Ishikawa (cell line): ENCODE results near the gene SLC25A47.
A peak's percentile ranks its signal among the peaks of the same experiment; 100 is the strongest.

Experiments used
- CEBPB ChIP-seq: IDR thresholded peaks from 2 replicates; pipeline ENCODE4 v1.6.1; 2012
- CREB1 ChIP-seq: IDR thresholded peaks from 2 replicates; pipeline ENCODE4 v1.6.1; 2012; ENCODE audit warnings: low read depth
- EGR1 ChIP-seq: IDR thresholded peaks from 2 replicates; pipeline ENCODE4 v1.6.1; 2012
- EP300 ChIP-seq: IDR thresholded peaks from 2 replicates; pipeline ENCODE4 v1.6.1; 2012; ENCODE audit warnings: borderline replicate concordance
- FOXM1 ChIP-seq: IDR thresholded peaks from 2 replicates; pipeline ENCODE4 v1.6.1; 2012; ENCODE audit warnings: low read depth, borderline replicate concordance
- NFIC ChIP-seq: IDR thresholded peaks from 2 replicates; pipeline ENCODE4 v1.6.1; 2012
- RAD21 ChIP-seq: IDR thresholded peaks from 2 replicates; pipeline ENCODE4 v1.6.1; 2012; ENCODE audit warnings: low read depth
- REST ChIP-seq: IDR thresholded peaks from 2 replicates; pipeline ENCODE4 v1.6.1; 2012; ENCODE audit warnings: low read depth, mild to moderate bottlenecking
- TAF1 ChIP-seq: IDR thresholded peaks from 2 replicates; pipeline ENCODE4 v1.6.1; 2012; ENCODE audit warnings: low read depth, mild to moderate bottlenecking
- TCF12 ChIP-seq: IDR thresholded peaks from 2 replicates; pipeline ENCODE4 v1.6.1; 2012; ENCODE audit warnings: low read depth
- TEAD4 ChIP-seq: IDR thresholded peaks from 2 replicates; pipeline ENCODE4 v1.6.1; 2012
- YY1 ChIP-seq: IDR thresholded peaks from 2 replicates; pipeline ENCODE4 v1.6.1; 2012; ENCODE audit warnings: low read depth
- ZBTB7A ChIP-seq: IDR thresholded peaks from 2 replicates; pipeline ENCODE4 v1.6.1; 2012; ENCODE audit warnings: low read depth
- TF ChIP-seq, protein P1 (sequence below): IDR thresholded peaks from 2 replicates; pipeline ENCODE4 v1.6.1; 2012
- TF ChIP-seq, protein P2 (sequence below): IDR thresholded peaks from 2 replicates; pipeline ENCODE4 v1.6.1; 2012

Gene SLC25A47

DNA sequence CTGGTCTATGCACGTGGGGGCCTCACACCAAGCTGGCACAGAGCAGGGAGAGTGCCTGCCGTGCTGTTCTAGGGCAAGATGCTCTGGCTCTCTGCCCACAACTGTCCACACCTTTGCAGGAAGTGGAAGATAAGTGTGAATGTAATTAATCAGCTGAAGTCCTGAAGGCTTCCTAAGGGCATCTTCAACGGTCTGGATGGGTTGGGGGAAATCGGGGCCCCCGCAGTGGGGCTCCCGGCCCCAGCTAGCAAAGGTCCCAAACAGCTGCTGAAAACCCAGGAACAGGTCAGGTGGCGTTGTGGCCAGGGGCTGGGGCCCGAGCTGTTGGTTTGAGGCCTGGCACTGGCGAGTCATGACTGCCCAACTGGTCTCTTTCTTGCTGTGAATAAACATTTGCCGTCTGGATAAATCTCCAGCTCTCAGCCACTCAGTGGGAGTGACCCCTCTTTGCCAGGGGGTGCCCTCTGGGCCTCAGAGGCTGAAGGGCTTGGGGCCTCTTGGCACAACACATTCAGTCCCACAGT, 10.2 kb upstream of the SLC25A47 start:
- TF ChIP-seq, protein P1, sequence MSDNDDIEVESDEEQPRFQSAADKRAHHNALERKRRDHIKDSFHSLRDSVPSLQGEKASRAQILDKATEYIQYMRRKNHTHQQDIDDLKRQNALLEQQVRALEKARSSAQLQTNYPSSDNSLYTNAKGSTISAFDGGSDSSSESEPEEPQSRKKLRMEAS: no peak
- TF ChIP-seq TAF1: no peak
- no peak for TF ChIP-seq CREB1
- no peak for TF ChIP-seq RAD21
- TF ChIP-seq CEBPB: no peak
- no peak for TF ChIP-seq EGR1
- no peak for TF ChIP-seq ZBTB7A
- TF ChIP-seq NFIC: no peak

DNA sequence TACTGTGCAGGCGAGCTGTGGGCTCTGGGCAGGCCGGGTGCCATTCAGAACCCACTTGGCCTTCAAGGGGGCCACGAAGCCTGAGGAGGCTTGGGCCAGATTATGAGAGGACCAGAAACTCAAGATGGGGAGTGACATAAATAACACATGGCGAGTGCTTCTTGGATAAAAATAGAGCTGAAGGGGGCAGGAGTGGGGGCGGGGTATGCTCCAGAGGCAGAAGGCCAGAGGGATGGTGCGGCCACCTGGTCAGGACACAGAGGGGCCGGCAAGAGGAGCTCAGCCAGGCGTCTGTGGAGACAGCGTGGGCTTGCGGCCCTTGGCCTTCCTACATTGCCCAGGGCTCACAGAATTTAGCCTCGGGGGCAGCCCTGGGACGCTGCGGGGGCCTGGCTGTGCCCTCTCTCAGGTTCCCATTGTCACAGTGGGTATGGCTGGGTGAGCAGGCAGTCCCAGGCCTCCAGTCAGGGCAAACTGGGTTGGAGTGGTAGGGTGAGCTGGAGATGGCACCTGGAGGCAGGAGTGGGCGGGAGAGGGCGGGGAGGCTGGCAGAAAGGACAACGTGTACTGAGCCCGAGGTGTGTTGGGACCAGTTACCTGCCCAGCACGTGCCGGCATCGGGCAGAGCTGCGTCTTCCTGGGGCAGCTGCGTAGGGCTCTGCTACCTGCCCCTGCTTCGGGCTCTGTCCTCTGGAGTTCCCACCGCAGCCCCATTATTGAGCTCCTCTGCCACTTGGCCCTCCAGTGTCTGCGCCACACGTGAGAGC, 9.5 kb upstream of the SLC25A47 start:
- TF ChIP-seq, protein P1: peak; percentile 42; the same call in 1 of the 2 replicates
- TF ChIP-seq TEAD4: no peak
- TF ChIP-seq EGR1: 0 out of 2 replicates have a peak, but pooled peaks have one; percentile 16

DNA sequence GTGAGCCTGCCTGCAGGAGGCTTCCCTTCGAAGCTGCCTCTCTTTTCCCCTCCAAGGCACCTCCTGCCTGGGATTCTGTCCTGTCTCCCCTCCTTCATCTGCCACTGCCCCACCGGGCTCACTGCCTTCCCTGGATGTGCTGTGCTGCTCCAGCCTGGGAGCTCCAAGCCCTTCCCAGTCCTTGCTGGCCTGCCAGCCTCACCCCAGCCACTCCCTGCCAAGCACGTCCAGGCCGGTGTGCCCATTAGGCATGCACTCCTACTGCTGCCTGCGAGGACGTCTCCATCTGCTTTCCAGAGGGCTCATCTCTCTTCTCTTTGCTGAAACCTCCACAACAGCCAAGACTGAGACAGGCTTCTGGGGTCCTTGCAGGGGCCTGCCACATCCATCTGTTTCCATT, 8.4 kb upstream of the SLC25A47 start:
- TF ChIP-seq TAF1 (no peak), ZBTB7A (no peak), EGR1 (no peak), TEAD4 (no peak), CEBPB (no peak), TCF12 (no peak)

DNA sequence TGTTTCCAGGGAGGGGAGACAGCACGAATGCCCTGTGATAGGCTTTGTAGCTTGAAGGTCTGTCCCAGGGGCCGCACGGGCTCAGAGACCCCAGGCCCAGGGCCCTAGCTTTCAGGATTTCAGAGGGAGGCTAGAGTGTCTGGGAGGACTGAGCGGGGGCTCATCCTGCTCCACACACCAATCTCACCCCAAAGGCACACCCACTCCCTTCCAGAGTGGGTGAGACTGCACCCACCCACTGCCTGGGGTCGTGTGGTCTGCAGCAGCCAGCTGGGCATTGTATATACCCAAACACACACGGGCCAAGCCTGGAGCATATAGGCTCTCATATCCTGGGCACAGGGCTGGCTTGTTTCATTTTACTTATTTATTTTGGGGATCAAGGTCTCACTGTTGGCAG, 5.8 kb upstream of the SLC25A47 start:
- TF ChIP-seq REST (no peak), NFIC (no peak), EGR1 (no peak), ZBTB7A (no peak), RAD21 (no peak), YY1 (no peak), FOXM1 (no peak), CREB1 (no peak), TCF12 (no peak), TEAD4 (no peak), CEBPB (no peak), EP300 (no peak), TAF1 (no peak)
- TF ChIP-seq, protein P2, sequence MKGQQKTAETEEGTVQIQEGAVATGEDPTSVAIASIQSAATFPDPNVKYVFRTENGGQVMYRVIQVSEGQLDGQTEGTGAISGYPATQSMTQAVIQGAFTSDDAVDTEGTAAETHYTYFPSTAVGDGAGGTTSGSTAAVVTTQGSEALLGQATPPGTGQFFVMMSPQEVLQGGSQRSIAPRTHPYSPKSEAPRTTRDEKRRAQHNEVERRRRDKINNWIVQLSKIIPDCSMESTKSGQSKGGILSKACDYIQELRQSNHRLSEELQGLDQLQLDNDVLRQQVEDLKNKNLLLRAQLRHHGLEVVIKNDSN: no peak
- TF ChIP-seq, protein P1: no peak

DNA sequence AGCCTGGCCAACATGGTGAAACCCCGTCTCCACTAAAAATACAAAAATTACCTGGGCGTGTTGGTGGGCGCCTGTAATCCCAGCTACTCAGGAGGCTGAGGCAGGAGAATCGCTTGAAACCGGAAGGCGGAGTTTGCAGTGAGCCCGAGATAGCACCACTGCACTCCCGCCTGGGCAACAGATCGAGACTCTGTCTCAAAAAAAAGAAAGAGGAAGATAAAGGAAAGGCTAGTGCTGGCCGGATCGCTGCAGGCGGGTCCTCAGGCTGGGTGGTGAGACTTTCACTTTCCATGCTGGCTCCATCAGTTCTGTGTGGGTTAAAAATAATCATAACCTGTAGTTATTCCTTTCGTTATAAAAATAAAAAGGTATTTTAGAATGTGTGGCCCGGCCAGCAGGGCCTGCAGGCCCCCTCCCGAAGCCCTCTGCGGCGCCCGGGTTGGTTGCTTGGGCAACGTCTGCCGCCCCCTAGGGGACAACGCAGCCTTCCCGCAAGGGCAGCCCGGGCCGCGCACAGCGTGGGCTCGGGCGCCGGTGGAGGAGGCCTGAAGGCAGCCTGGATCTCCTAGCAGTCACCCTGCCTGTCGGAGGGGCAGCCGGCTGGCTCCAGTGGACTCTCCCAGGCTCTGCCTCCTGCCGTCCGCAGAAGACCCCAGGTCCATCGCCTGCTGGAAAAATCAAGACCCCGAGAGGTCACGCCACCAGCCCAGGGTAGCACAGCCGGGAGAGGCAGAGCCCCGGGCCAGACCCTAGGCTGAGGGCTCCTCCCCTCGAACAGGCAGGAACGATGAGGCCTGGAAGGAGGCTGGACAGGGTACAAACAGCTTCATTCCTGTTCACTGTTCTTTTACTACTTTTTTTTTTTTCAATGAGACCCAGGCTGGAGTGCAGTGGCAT, 5.0 kb upstream of the SLC25A47 start:
- TF ChIP-seq ZBTB7A (no peak), TAF1 (no peak), RAD21 (no peak), TEAD4 (no peak), FOXM1 (no peak), TCF12 (no peak)
- TF ChIP-seq, protein P2: no peak
- TF ChIP-seq, protein P1: no peak

GRCh38 chr14:100320157-100320856, 2.8 kb upstream of the SLC25A47 start:
- TF ChIP-seq RAD21 (no peak), CREB1 (no peak)
